HepG2 (cell line): ENCODE measurements around the gene ALOXE3. TPM values are rescaled to one million over a fixed set of nuclear protein-coding genes. Genes with fewer than 3 reads are reported as not detected.

ENCODE experiments used
- ATAC-seq: fragments of 200-7000 bp; cut with Tn5 transposase; 3 replicates; pipeline ENCODE4 v1.9.1; 2020; ENCODE audit warnings: mild to moderate bottlenecking, moderate library complexity
- BruUV-seq: library from RNA; stranded (reverse); fragments of 400-500 nt; replicated peaks from 2 replicates; lab custom pipeline; 2021; lab: Mats Ljungman, UMichigan
- CTCF ChIA-PET: fragments of 300-600 bp; formaldehyde crosslinking; extraction: SDS; loops from one replicate; lab custom pipeline; 2021; ENCODE audit warnings: low total read pairs, inconsistent platforms, low intra/inter-chr PET ratio; lab: Yijun Ruan, JAX
- POLR2A ChIA-PET: fragments of 350-600 bp; sonication (Branson Sonifier 250); formaldehyde crosslinking; loops from one replicate; lab custom pipeline; 2020; ENCODE audit warnings: antibody characterized with exemption, inconsistent platforms; lab: Yijun Ruan, JAX
- DNase-seq: peaks from one replicate; pipeline ENCODE4 v3.0.0-alpha.2; 2015; ENCODE audit warnings: low spot score
- FAIRE-seq: peaks from 3 replicates; lab custom pipeline; 2011; peaks lifted over from hg19 to GRCh38; lab: Jason Lieb, UNC
- H2AFZ ChIP-seq: one replicate; pipeline ENCODE4 v1.6.1; 2011; ENCODE audit warnings: low read length, inconsistent platforms
- H3K27ac ChIP-seq: fragments of 300-600 bp; 3 replicates; pipeline ENCODE4 v1.8.0; 2011; ENCODE audit warnings: mixed run types, mild to moderate bottlenecking, mixed read lengths, low read length, inconsistent platforms; ENCODE audit not compliant: insufficient read depth; ENCODE audit errors: extremely low read length
- H3K27me3 ChIP-seq, 2 experiments: fragments of 200-600 bp in 1 of 2; 2 replicates in 1 of 2; 3 replicates in 1 of 2; pipeline versions ENCODE4 v1.6.0 to v1.8.0; 2011; ENCODE audit warnings: low read length in 2 of 2, mild to moderate bottlenecking in 2 of 2, moderate library complexity in 2 of 2, inconsistent platforms in 1 of 2; ENCODE audit not compliant: insufficient read depth in 2 of 2, control insufficient read depth in 1 of 2
- H3K36me3 ChIP-seq, 2 experiments: fragments of 200-600 bp in 1 of 2; replicated peaks in 1 of 2; 2 replicates in 1 of 2; 3 replicates in 1 of 2; pipeline versions ENCODE4 v1.5.1 to v1.8.0; 2011; ENCODE audit warnings: low read length in 2 of 2, inconsistent platforms in 1 of 2; ENCODE audit not compliant: insufficient read depth in 2 of 2, control insufficient read depth in 1 of 2
- H3K4me1 ChIP-seq: 2 replicates; pipeline ENCODE4 v1.5.1; 2012; ENCODE audit warnings: low read length, inconsistent platforms; ENCODE audit not compliant: insufficient read depth
- H3K4me2 ChIP-seq: 2 replicates; pipeline ENCODE4 v1.6.0; 2011; ENCODE audit warnings: low read depth, low read length, inconsistent platforms
- H3K4me3 ChIP-seq, 3 experiments: fragments of 200-600 bp in 1 of 3; sonication (generic), shearing (Covaris generic) in 1 of 3; replicated peaks in 1 of 3; 2 replicates each; pipeline ENCODE4 v1.5.1; 2011 to 2016; ENCODE audit warnings: low read length in 3 of 3, inconsistent platforms in 2 of 3, low read depth in 2 of 3, mild to moderate bottlenecking in 2 of 3, control low read depth in 1 of 3, mixed read lengths in 1 of 3; ENCODE audit not compliant: insufficient read depth in 1 of 3
- H3K79me2 ChIP-seq: one replicate; pipeline ENCODE4 v1.6.1; 2011; ENCODE audit warnings: low read length, inconsistent platforms; ENCODE audit not compliant: insufficient read depth
- H3K9ac ChIP-seq: 2 replicates; pipeline ENCODE4 v1.6.0; 2011; ENCODE audit warnings: mild to moderate bottlenecking, low read depth, low read length, inconsistent platforms; ENCODE audit not compliant: insufficient read depth
- H3K9me3 ChIP-seq: 2 replicates; pipeline ENCODE4 v1.5.1; 2012; ENCODE audit warnings: mild to moderate bottlenecking, low read length
- H4K20me1 ChIP-seq: 2 replicates; pipeline ENCODE4 v1.6.0; 2011; ENCODE audit warnings: inconsistent platforms, mild to moderate bottlenecking, low read length, moderate library complexity; ENCODE audit not compliant: insufficient read depth
- EZH2 ChIP-seq: conservative IDR thresholded peaks from 2 replicates; pipeline ENCODE4 v1.6.1; 2012; ENCODE audit warnings: mild to moderate bottlenecking, low read depth, low read length, moderate library complexity
- MBNL3 ChIP-seq: fragments of 250-450 bp; sonication (Bioruptor Pico); conservative IDR thresholded peaks from 2 replicates; pipeline ENCODE4 v1.8.0; 2022; ENCODE audit warnings: mild to moderate bottlenecking, inconsistent platforms
- SRF ChIP-seq: IDR thresholded peaks from 2 replicates; pipeline ENCODE4 v1.6.1; 2011; ENCODE audit warnings: mild to moderate bottlenecking, low read depth, low read length, moderate library complexity
- ZBED4 ChIP-seq: sonication (generic); formaldehyde crosslinking; IDR thresholded peaks from 2 replicates; pipeline ENCODE4 v1.4.0; 2020; ENCODE audit warnings: missing genetic modification reagents, borderline replicate concordance
- ZBTB42 ChIP-seq: sonication (generic); formaldehyde crosslinking; IDR thresholded peaks from 2 replicates; pipeline ENCODE4 v1.5.0; 2020; ENCODE audit warnings: mild to moderate bottlenecking, missing genetic modification reagents
- ZNF850 ChIP-seq: sonication (generic); formaldehyde crosslinking; conservative IDR thresholded peaks from 2 replicates; pipeline ENCODE4 v1.9.0; 2021; ENCODE audit warnings: mild to moderate bottlenecking, missing genetic modification reagents
- WGBS: methylation state at CpG from one replicate; pipeline ENCODE4 v1.1.6; 2017; ENCODE audit warnings: low lambda C conversion rate; 5-methylcytosine and 5-hydroxymethylcytosine counted together
- in situ Hi-C: cut with HindIII; loops from 2 replicates; pipeline ENCODE4 v1.10.0; 2017; ENCODE audit warnings: low pct_unique_long_range_greater_than_20kb; ENCODE audit not compliant: extremely low pct_ligation_motif_present
- intact Hi-C: fragments of 100-400 bp; cut with micrococcal nuclease; formaldehyde crosslinking; loops from one replicate; pipeline ENCODE4 v1.10.0; 2022; ENCODE audit not compliant: unreplicated experiment
- polyA plus RNA-seq, 8 experiments: library from polyadenylated mRNA; depleted of rRNA in 3 of 8; stranded (reverse) in 7 of 8; unstranded in 1 of 8; fragments of >200 nt; fragmentation: Illumina TruSeq in 4 of 8; extraction: Trizol in 4 of 8; gene quantifications; 2 replicates each; pipeline versions ENCODE4 v1.2.1 to v1.2.3, GENCODE V29; 2011 to 2016; ENCODE audit warnings: low read depth in 4 of 8, missing spikeins in 1 of 8, mixed read lengths in 1 of 8; ENCODE audit not compliant: insufficient read depth in 1 of 8
- total RNA-seq, 5 experiments: library from RNA; depleted of rRNA; stranded (reverse); fragments of >200 nt; fragmentation: Illumina TruSeq; extraction: Trizol; gene quantifications; 2 replicates each; pipeline ENCODE4 v1.2.3, GENCODE V29; 2016; ENCODE audit warnings: low read depth in 1 of 5

Gene ALOXE3
- total and polyA plus RNA-seq, 2 of the 13 experiments (the other 11 are each of a cell fraction or from before 2014, with no cell fraction given), result 0.07 TPM; not detected in 1

DNA sequence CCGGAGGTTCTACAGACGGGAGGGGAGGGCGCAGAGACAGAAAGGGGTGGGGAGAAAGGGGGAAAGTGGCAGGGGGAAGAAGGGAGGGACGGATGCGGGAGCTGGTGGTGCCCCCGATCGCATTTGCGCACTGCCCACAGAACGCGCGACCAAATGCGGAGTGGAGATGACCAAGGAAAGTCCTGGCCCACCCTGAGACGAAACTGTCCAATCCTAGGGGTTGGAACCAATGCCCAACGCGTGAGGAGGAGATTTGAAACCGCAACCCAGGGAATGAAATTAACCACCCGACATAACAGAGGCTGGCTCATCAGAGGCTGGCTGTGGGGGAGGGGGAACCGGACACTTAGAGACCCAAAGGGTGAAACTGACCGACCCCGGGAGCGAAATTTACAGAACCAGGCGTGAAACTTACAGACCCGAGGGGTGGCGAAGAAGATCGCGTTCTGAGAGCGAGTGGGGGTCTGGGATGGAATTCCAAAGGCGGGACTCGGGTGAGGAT is 4.2 kb upstream of the ALOXE3 start:
- peak overlapping the region; percentile 13; the same call in 1 of the 2 replicates for H3K9ac ChIP-seq
- intact Hi-C loops, result no loop called here
- no peak overlapping the region for H2AFZ ChIP-seq
- H3K9me3 ChIP-seq, result no peaks in the 10 kb centered on the region
- no peak for FAIRE-seq
- H3K4me2 ChIP-seq, result peak overlapping the region; percentile 100
- ChIA-PET CTCF (interaction anchor here (1.4 kb wide), 1 partner anchor 36 kb away, joined by 4 read pairs; no protein-coding TSS in a partner anchor), POLR2A (interaction anchor here (0.7 to 5.1 kb wide), 5 partner anchors 31 to 126 kb away, joined by 3 to 35 read pairs (median 4); partner anchors contain the start of genes AURKB and CTC1)
- ATAC-seq, result no peak
- no peaks in the 10 kb centered on the region for H3K79me2 ChIP-seq
- H3K4me3 ChIP-seq, result peak overlapping the region; percentile 48 to 95 (median 68)
- no peak overlapping the region for H3K27ac ChIP-seq
- peaks cover 13% of the 10 kb centered on the region; the same call in 1 of the 2 replicates for H4K20me1 ChIP-seq
- BruUV-seq, result no TSS peak
- peaks cover 65% of the 10 kb centered on the region for H3K4me1 ChIP-seq
- in situ Hi-C loops, result loop anchor here (5.0 to 10.0 kb wide), 3 partner anchors 35 to 180 kb away; no protein-coding TSS in a partner anchor
- H3K27me3 ChIP-seq, result peaks cover 5 to 41% of the 10 kb centered on the region in 2 experiments
- TF ChIP-seq ZBTB42, result no peak
- TF ChIP-seq MBNL3 (CRISPR knock-in tag), result no peak
- peak; percentile 77 for TF ChIP-seq EZH2
- no peak for TF ChIP-seq SRF
- TF ChIP-seq ZNF850 (CRISPR knock-in tag), result no peak
- TF ChIP-seq ZBED4 (CRISPR knock-in tag), result no peak
- H3K36me3 ChIP-seq, result no peaks in the 10 kb centered on the region
- WGBS, result 2% methylated on average over 22 of the region's 29 CpGs
- no peak for DNase-seq
